ENCODE measurements around the gene ENKUR. TPM values are rescaled to one million over a fixed set of nuclear protein-coding genes. Genes with fewer than 3 reads are reported as not detected.

Gene ENKUR
- total RNA-seq, 1 donor from 2014 or later: not detected

GRCh38 chr10:24935504-24936292, 80.3 kb downstream of the ENKUR start:
- H3K9me3 Mint-ChIP-seq (ENCODE audit: unreplicated experiment): no peaks in the 10 kb centered on the region
- H3K36me3 Mint-ChIP-seq (ENCODE audit: unreplicated experiment): peaks cover 4% of the 10 kb centered on the region
- no peaks in the 10 kb centered on the region for H3K27me3 Mint-ChIP-seq (ENCODE audit: unreplicated experiment)
- TF ChIP-seq CTCF (IDR thresholded peaks at IDR 0.05; ENCODE audit: partially characterized antibody, unreplicated experiment): no peak
- H3K4me3 Mint-ChIP-seq (ENCODE audit: unreplicated experiment): no peak overlapping the region
- H3K4me1 Mint-ChIP-seq (ENCODE audit: low read depth, unreplicated experiment): no peaks in the 10 kb centered on the region
- DNase-seq: no peak
- no peak overlapping the region for H3K27ac Mint-ChIP-seq (ENCODE audit: unreplicated experiment)

Other genes starting within 250 kb of the ENKUR start
- gene PRTFDC1, start 63.6 kb downstream of the ENKUR start, total RNA-seq (ENCODE audit: unreplicated experiment): 14.4 TPM
- gene THNSL1, start 454 bp upstream of the ENKUR start, total RNA-seq (ENCODE audit: unreplicated experiment): 2.9 TPM
- gene GPR158, start 158.8 kb upstream of the ENKUR start, total RNA-seq (ENCODE audit: unreplicated experiment): 2.6 TPM

Measured in glutamatergic neuron (in vitro differentiated cells).